ACC112 (cell line): Measurements from ENCODE around the gene HRH4.

Source experiments
- H2AFZ ChIP-seq: fragments of 200-600 bp; sonication (generic); one replicate; pipeline ENCODE4 v1.6.0; 2017; ENCODE audit warnings: antibody characterized with exemption, low read length; ENCODE audit not compliant: unreplicated experiment
- H3K27ac ChIP-seq: fragments of 200-600 bp; sonication (generic); 2 replicates; pipeline ENCODE4 v1.5.1; 2014; ENCODE audit warnings: low read depth, mild to moderate bottlenecking, antibody characterized with exemption, low read length, moderate library complexity
- H3K27me3 ChIP-seq: fragments of 200-600 bp; sonication (generic); 2 replicates; pipeline ENCODE4 v1.6.1; 2014; ENCODE audit warnings: mild to moderate bottlenecking, antibody characterized with exemption, low read length, moderate library complexity, mixed read lengths; ENCODE audit not compliant: insufficient read depth
- H3K36me3 ChIP-seq: fragments of 200-600 bp; sonication (generic); 2 replicates; pipeline ENCODE4 v1.6.1; 2016; ENCODE audit warnings: mild to moderate bottlenecking, antibody characterized with exemption, low read length, moderate library complexity, mixed read lengths; ENCODE audit not compliant: insufficient read depth
- H3K4me1 ChIP-seq: fragments of 200-600 bp; sonication (generic); one replicate; pipeline ENCODE4 v1.6.1; 2016; ENCODE audit warnings: low read length, mixed read lengths; ENCODE audit not compliant: insufficient read depth, unreplicated experiment, control insufficient read depth
- H3K4me3 ChIP-seq: fragments of 200-600 bp; sonication (generic); 2 replicates; pipeline ENCODE4 v1.5.1; 2014; ENCODE audit warnings: mild to moderate bottlenecking, low read depth, low read length
- H3K79me2 ChIP-seq: fragments of 200-600 bp; sonication (generic); one replicate; pipeline ENCODE4 v1.6.0; 2016; ENCODE audit warnings: low read length; ENCODE audit not compliant: control insufficient read depth, unreplicated experiment, insufficient read depth

Gene HRH4

GRCh38 chr18:24465486-24465885 lies 5.0 kb downstream of the HRH4 start:
- Histone ChIP-seq H3K27me3 (no peaks in the 10 kb centered on the region), H3K79me2 (no peaks in the 10 kb centered on the region), H3K36me3 (no peaks in the 10 kb centered on the region), H3K4me1 (no peaks in the 10 kb centered on the region), H3K4me3 (no peak overlapping the region), H3K27ac (no peak overlapping the region), H2AFZ (no peak overlapping the region)

- H3K4me1 ChIP-seq, result no peaks in the 10 kb centered on the region
- H2AFZ ChIP-seq, result no peak overlapping the region
- no peaks in the 10 kb centered on the region for H3K27me3 ChIP-seq
- H3K79me2 ChIP-seq, result no peaks in the 10 kb centered on the region
- no peak overlapping the region for H3K4me3 ChIP-seq
- H3K27ac ChIP-seq, result no peak overlapping the region
- H3K36me3 ChIP-seq, result no peaks in the 10 kb centered on the region
Observed at GRCh38 chr18:24466771-24467170, 6.3 kb downstream of the HRH4 start.

GRCh38 chr18:24470022-24470618 lies 9.7 kb downstream of the HRH4 start:
- Histone ChIP-seq H3K4me3 (no peak overlapping the region), H3K79me2 (no peaks in the 10 kb centered on the region), H3K4me1 (peaks cover 3% of the 10 kb centered on the region), H3K36me3 (no peaks in the 10 kb centered on the region), H3K27ac (no peak overlapping the region), H2AFZ (no peak overlapping the region), H3K27me3 (no peaks in the 10 kb centered on the region)

GRCh38 chr18:24470805-24471204 lies 10.4 kb downstream of the HRH4 start:
- H2AFZ ChIP-seq, result no peak overlapping the region
- H3K4me3 ChIP-seq, result no peak overlapping the region
- no peak overlapping the region for H3K27ac ChIP-seq
- H3K4me1 ChIP-seq, result peaks cover 3% of the 10 kb centered on the region
- no peaks in the 10 kb centered on the region for H3K36me3 ChIP-seq
- H3K27me3 ChIP-seq, result no peaks in the 10 kb centered on the region
- no peaks in the 10 kb centered on the region for H3K79me2 ChIP-seq

- H3K27me3 ChIP-seq, result no peaks in the 10 kb centered on the region
- H3K4me1 ChIP-seq, result peaks cover 3% of the 10 kb centered on the region
- H3K4me3 ChIP-seq, result no peak overlapping the region
- no peaks in the 10 kb centered on the region for H3K79me2 ChIP-seq
- no peaks in the 10 kb centered on the region for H3K36me3 ChIP-seq
- no peak overlapping the region for H3K27ac ChIP-seq
- no peak overlapping the region for H2AFZ ChIP-seq
Observed at GRCh38 chr18:24472591-24472990, 12.2 kb downstream of the HRH4 start.

- H3K4me1 ChIP-seq, result peaks cover 3% of the 10 kb centered on the region
- no peaks in the 10 kb centered on the region for H3K27me3 ChIP-seq
- no peak overlapping the region for H2AFZ ChIP-seq
- H3K36me3 ChIP-seq, result no peaks in the 10 kb centered on the region
- H3K79me2 ChIP-seq, result no peaks in the 10 kb centered on the region
- H3K27ac ChIP-seq, result no peak overlapping the region
- no peak overlapping the region for H3K4me3 ChIP-seq
Observed at GRCh38 chr18:24474406-24474805, 14.0 kb downstream of the HRH4 start.

- Histone ChIP-seq H3K27ac (no peak overlapping the region), H3K79me2 (no peaks in the 10 kb centered on the region), H3K27me3 (no peaks in the 10 kb centered on the region), H3K4me3 (no peak overlapping the region), H3K4me1 (peaks cover 3% of the 10 kb centered on the region), H3K36me3 (no peaks in the 10 kb centered on the region), H2AFZ (no peak overlapping the region)
Observed at GRCh38 chr18:24475926-24476589, 15.6 kb downstream of the HRH4 start.

GRCh38 chr18:24479371-24479770 lies 18.9 kb downstream of the HRH4 start:
- Histone ChIP-seq H2AFZ (no peak overlapping the region), H3K36me3 (no peaks in the 10 kb centered on the region), H3K27ac (no peak overlapping the region), H3K27me3 (peaks cover 5% of the 10 kb centered on the region; the same call in 1 of the 2 replicates), H3K4me1 (no peaks in the 10 kb centered on the region), H3K79me2 (no peaks in the 10 kb centered on the region), H3K4me3 (no peak overlapping the region)

- Histone ChIP-seq H3K27me3 (peaks cover 16% of the 10 kb centered on the region), H3K79me2 (no peaks in the 10 kb centered on the region), H3K4me1 (no peaks in the 10 kb centered on the region), H3K4me3 (no peak overlapping the region), H3K27ac (no peak overlapping the region), H3K36me3 (no peaks in the 10 kb centered on the region), H2AFZ (no peak overlapping the region)
Observed at GRCh38 chr18:24482821-24483220, 22.4 kb downstream of the HRH4 start.

GRCh38 chr18:24485681-24486080 lies 25.2 kb downstream of the HRH4 start:
- Histone ChIP-seq H3K27me3 (peaks cover 16% of the 10 kb centered on the region), H2AFZ (no peak overlapping the region), H3K36me3 (no peaks in the 10 kb centered on the region), H3K27ac (no peak overlapping the region), H3K79me2 (no peaks in the 10 kb centered on the region), H3K4me1 (peaks cover 2% of the 10 kb centered on the region), H3K4me3 (no peak overlapping the region)

- no peak overlapping the region for H3K27ac ChIP-seq
- peaks cover 3% of the 10 kb centered on the region for H3K4me1 ChIP-seq
- H3K36me3 ChIP-seq, result no peaks in the 10 kb centered on the region
- no peaks in the 10 kb centered on the region for H3K79me2 ChIP-seq
- no peak overlapping the region for H2AFZ ChIP-seq
- H3K27me3 ChIP-seq, result peaks cover 16% of the 10 kb centered on the region
- no peak overlapping the region for H3K4me3 ChIP-seq
Observed at GRCh38 chr18:24486684-24487083, 26.2 kb downstream of the HRH4 start.
